Stimulated activated CD8-positive, alpha-beta memory T cell treated with anti-CD3 and anti-CD28 coated beads, Interleukin-7, amount 100 ng/mL, for 1 hour (primary cell): Measurements from ENCODE around the gene LIME1.
"Not testable (repeated sequence)": the region's sequence is repeated elsewhere in the genome, so short reads cannot be mapped to it uniquely, and the experiment has no call there.

Experiments used
- DNase-seq, 2 donors: peaks; one replicate each; pipeline ENCODE4 v3.0.0-alpha.2; 2020; ENCODE audit warnings: low read depth in 2 of 2

Gene LIME1

GRCh38 chr20:63708301-63709148 is 27.9 kb upstream of the LIME1 start:
- no peak for DNase-seq

- no peak for DNase-seq
These were observed 27.3 kb upstream of the LIME1 start for GRCh38 chr20:63709149-63709527.

GRCh38 chr20:63711085-63711645 is 25.3 kb upstream of the LIME1 start:
- DNase-seq = no peak

GRCh38 chr20:63712191-63712590 is 24.3 kb upstream of the LIME1 start:
- no peak for DNase-seq

GRCh38 chr20:63714858-63715257 is 21.6 kb upstream of the LIME1 start:
- DNase-seq = no peak

- no peak for DNase-seq
These were observed 17.5 kb upstream of the LIME1 start for GRCh38 chr20:63718996-63719395.

- not testable (repeated sequence) for DNase-seq
These were observed 13.4 kb upstream of the LIME1 start for GRCh38 chr20:63722967-63723622.

GRCh38 chr20:63730189-63730733 is 6.2 kb upstream of the LIME1 start:
- not testable (repeated sequence) for DNase-seq

- no peak for DNase-seq
These were observed 5.1 kb upstream of the LIME1 start for GRCh38 chr20:63731410-63731809.

- no peak for DNase-seq
These were observed 4.1 kb upstream of the LIME1 start for GRCh38 chr20:63732118-63733095.

- no peak for DNase-seq
These were observed 3.3 kb upstream of the LIME1 start for GRCh38 chr20:63733117-63733516.

- DNase-seq = no peak
These were observed 2.8 kb upstream of the LIME1 start for GRCh38 chr20:63733579-63734081.

GRCh38 chr20:63734111-63734945 is 2.1 kb upstream of the LIME1 start:
- no peak for DNase-seq

- no peak for DNase-seq
These were observed 1.3 kb upstream of the LIME1 start for GRCh38 chr20:63734946-63735858.

- DNase-seq = peak; percentile 29 to 36
These were observed 630 bp downstream of the LIME1 start for GRCh38 chr20:63736893-63737694.

GRCh38 chr20:63737695-63737944 is 1.2 kb downstream of the LIME1 start:
- DNase-seq = no peak

GRCh38 chr20:63737945-63738686 is 1.7 kb downstream of the LIME1 start:
- no peak for DNase-seq

GRCh38 chr20:63738687-63739129 is 2.2 kb downstream of the LIME1 start:
- no peak for DNase-seq
